Nucleus accumbens (tissue), 56 donors: Measurements from ENCODE around the gene ANKRD17.
"Not testable (repeated sequence)": the region's sequence is repeated elsewhere in the genome, so short reads cannot be mapped to it uniquely, and the experiment has no call there.

Experiments
- DNase-seq, 56 donors: peaks; one replicate each; lab custom pipeline; 2025; lab: John Stamatoyannopoulos, UW

ANKRD17 gene

DNA sequence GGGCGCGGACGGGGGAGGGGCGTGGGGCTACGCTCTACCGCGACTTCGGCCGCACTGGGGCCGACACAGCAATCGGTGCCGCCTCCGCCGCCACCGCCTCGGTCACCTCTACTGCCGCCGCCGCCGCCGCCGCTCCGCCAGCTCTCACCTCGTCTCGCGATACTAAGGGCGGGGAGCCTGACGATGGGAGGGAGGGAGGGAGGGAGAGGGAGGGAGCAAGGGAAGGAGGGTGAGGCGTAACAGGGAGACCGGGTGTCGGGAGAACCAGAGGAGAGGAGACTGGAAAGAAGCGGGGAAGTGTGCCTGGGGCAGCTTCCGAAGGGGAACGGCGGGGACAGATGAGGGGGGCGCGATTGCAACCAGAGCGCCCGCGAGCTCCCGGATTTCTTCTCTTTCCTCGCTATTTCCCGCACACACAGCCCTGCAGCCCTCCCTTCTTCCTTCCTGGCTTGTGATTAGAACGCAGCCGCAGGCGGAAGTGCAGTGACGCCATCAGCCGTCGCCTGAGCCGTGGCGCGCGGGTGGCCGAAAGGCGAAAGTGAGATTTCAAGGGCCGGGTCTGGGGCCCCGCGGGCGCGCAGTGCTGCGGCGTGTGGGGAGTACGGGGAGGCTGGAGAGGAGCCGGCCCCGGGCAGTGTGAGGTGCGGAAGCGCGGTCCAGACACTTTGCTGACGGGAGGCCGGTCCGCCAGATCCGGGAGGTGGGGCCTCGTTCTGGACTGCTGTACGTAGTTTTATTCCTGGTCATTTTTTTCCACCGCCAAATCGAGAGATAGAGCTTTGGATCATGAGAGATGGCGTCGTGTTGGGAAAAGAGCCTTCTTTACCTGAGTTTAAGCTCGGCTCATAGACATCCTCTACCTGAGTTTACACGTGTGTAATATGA lies at the start of gene ANKRD17:
Gene ANKRD17 (minus strand): TSS at position 113 of the 885 bp plus-strand sequence. CDS start 130 bp downstream, outside the sequence.
- peak; percentile 31 to 97 (median 90) for DNase-seq

DNA sequence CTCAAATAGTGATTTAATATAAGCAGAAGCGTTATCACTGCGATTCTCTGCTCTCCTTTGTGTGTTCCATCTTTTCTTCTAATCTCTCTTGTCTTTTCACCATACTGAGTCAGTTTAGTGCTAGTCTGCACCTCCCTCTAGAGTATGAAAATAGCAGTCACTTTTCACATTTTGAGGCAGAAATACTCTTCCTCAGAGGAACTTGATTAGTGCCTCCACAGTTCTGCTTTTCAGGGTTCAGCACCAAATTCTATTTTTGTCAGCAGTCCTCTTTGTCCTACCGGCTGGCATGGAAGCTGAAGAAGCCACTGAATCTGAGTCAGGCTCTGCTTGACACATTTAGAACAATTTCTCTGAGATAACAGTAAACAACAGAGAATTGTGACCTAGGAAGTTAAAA lies 49.7 kb upstream of the ANKRD17 start:
- peak in 3 of 56 donors; percentile 1 to 3 (median 1) for DNase-seq

DNA sequence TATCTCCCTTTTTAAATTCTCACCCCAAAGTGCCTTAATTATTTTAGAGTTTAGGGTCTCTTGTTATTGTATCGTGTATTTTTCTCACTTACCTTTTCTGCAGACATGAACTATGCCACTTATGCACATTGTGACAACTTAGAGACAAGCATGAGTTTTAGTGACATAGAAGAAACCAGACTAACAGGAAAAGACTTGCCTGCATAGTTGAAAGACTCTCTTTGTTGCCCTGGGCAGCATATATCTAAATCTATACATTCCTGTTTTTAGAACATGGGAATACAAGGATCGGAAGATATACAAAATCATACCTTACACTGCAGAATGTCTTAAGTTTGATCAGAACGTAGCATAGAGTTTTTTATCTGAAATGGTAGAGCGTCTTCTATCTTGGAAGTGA lies 45.1 kb upstream of the ANKRD17 start:
- DNase-seq = no peak

DNA sequence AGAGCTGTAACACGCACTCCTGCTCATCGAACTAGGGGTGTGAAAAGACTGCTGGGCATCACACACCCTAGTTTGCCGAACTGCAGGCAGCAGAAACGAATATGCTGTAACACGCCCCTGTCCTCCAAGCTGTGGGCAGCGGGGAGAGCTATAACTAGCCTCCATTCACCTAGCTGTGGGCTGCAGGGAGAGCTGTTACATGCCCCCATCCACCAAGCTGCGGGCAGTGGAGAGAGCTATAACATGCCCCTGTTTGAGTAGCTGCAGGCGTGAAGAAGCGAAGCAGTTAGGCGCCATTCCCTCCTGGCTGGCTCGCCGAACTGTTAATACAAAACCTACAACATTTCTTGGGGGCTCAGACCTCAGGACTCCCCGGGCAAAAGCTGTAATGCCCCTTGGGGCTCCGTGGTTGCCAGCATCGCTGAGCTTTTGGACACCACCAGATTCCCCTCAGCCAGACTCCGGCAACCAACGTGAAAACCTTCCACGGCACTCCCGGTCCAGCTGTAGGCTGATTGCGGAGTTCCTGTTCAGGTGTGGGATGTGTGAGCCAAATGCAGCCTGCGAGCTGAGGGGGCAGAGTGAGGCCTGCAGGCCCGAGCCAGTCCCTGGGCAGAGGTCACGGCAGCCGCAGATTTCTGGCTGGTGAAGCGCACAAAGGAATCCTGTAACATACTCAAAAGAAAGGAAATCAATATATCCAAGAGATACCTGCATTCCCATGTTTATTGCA lies 41.1 kb upstream of the ANKRD17 start:
- no peak for DNase-seq

DNA sequence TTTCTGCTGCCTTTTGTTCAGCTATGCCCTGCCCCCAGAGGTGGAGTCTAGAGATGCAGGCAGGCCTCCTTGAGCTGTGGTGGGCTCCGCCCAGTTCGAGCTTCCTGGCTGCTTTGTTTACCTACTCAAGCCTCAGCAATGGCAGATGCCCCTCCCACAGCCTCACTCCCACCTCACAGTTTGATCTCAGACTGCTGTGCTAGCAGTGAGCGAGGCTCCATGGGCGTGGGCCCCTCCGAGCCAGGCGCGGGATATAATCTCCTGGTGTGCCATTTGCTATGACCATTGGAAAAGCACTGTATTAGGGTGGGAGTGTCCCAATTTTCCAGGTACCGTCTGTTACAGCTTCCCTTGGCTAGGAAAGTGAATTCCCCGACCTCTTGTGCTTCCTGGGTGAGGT lies 34.1 kb upstream of the ANKRD17 start:
- not testable (repeated sequence) for DNase-seq

GRCh38 chr4:73281982-73282381 lies 23.4 kb upstream of the ANKRD17 start:
- no peak for DNase-seq

GRCh38 chr4:73281396-73281795 lies 22.8 kb upstream of the ANKRD17 start:
- DNase-seq = peak in 9 of 56 donors; percentile 0 to 13 (median 2)

DNA sequence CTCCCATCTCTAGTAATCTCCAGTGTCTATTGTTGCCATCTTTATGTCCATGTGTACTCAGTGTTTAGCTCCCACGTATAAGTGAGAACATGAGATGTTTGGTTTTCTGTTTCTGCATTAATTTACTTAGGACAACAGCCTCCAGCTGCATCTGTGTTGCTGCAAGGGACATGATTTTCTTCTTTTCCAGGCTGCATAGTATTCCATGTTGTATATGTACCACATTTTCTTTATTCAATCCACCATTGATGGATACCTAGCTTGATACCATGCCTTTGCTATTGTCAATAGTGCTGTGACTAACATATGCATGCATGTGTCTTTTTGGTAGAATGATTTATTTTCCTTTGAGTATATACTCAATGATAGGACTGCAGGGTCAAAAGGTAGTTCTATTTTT lies 18.6 kb upstream of the ANKRD17 start:
- no peak for DNase-seq

DNA sequence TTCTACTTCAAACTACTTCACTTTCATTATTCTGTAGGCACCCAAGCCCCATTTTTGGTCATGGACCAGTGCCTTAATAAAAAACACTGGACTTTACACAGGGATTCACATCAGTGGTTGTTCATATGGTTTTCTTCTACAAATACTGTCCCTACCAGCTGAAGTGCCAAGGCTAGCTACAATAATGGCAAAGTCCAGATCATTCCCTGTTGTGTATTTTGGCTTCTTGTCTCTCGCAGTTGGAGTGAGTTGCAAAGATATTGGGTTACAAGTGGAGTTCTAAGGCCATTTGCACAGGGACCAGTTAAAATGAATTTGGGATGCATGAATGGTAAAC lies 16.7 kb upstream of the ANKRD17 start:
- no peak for DNase-seq

DNA sequence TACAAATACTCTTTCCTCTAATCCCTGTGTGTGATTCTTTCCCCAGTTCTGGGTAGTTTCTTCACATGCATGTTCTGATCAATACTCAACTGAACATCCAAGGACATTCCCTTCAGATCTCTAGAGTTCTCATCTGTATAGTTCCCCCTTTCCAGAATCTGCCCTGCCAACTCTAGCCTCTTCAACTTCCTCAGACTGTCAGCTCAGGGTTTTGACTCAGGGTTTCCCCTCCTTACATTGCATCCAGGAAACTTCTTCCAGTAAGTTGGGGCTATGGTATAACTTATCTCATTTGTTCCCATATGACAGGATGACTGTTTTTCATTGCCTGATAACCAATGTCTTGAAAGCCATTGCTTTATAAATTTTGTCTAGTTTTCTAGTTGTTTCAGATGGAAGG lies 14.2 kb upstream of the ANKRD17 start:
- DNase-seq = no peak

DNA sequence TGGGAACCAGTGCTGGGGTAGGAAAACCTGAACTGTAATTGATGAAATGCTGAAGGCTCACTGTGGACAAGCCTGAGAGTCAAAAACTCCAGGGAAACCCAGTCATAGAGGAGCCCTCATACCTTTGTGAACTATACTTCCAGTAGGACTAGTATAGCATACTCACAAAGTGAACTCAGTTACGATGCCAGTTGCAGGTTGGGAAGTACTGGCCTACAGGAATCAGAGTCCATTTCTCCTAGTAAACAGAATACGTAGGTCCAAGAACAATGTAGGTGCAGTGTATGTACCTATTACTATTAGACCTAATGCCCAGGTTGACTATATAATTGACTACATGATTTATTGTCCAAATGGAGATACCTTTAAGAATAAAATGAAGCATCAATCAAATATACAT lies 8.5 kb upstream of the ANKRD17 start:
- no peak for DNase-seq

DNA sequence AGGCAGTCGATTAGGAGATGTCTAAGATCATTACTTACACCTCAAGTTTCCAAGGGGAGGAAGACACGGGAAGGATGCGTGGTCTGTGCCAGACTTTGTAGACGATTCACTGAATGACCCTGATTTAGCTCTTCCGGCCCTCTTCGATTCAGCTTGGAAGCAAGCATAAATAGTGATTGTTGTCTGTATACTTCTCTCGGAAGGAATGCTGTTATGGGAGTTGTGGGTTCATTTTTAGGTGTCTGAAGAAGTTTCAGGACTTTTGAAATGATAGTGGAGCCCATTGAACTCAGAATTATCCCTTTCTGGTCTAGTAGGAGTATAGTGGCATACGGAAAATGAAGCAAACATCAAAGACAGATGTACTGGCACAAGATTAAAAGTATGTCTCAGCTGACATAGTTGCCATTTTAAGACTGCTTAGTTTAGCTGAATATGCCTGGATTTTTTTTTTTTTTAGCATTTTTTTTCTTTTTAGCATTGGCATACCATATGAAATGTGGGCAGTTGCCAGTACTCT lies 1.0 kb upstream of the ANKRD17 start:
- peak in 4 of 56 donors; percentile 9 to 50 (median 44) for DNase-seq

DNA sequence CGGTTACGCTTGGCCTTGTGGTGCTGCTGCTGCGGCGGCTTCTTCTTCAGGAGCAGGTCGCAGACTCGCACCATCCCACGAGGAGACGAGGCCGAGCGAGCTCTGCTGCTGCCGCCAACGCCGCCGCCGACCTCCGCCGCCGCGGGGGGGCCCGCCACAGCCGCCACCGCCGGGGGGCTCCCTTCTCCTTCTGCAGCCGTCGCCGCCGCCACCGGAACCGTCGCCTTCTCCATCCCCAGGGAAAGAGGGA lies 237 bp downstream of the ANKRD17 start:
- DNase-seq = peak in 30 of 56 donors; percentile 51 to 93 (median 85)

GRCh38 chr4:73257651-73258435 lies 755 bp downstream of the ANKRD17 start:
- DNase-seq = peak in 26 of 56 donors; percentile 4 to 72 (median 40)

GRCh38 chr4:73257234-73257633 lies 1.4 kb downstream of the ANKRD17 start:
- DNase-seq = peak in 50 of 56 donors; percentile 5 to 82 (median 48)

GRCh38 chr4:73255847-73256246 lies 2.8 kb downstream of the ANKRD17 start:
- DNase-seq = not testable (repeated sequence)

GRCh38 chr4:73252001-73252400 lies 6.6 kb downstream of the ANKRD17 start:
- no peak for DNase-seq

GRCh38 chr4:73251384-73251783 lies 7.2 kb downstream of the ANKRD17 start:
- no peak for DNase-seq

- DNase-seq = no peak
Measured at GRCh38 chr4:73250642-73251041, 8.0 kb downstream of the ANKRD17 start.

GRCh38 chr4:73248821-73249220 lies 9.8 kb downstream of the ANKRD17 start:
- no peak for DNase-seq

- no peak for DNase-seq
Measured at GRCh38 chr4:73248416-73248815, 10.2 kb downstream of the ANKRD17 start.
